WTC11 (cell line): Measurements from ENCODE around the gene ALG8. TPM values are rescaled to one million over a fixed set of nuclear protein-coding genes. Genes with fewer than 3 reads are reported as not detected.

Source experiments
- ATAC-seq: fragments of 200-7000 bp; cut with Tn5 transposase; 2 replicates; pipeline ENCODE4 v1.10.0; 2021; ENCODE audit warnings: mild to moderate bottlenecking, moderate library complexity
- CTCF ChIA-PET: fragments of 300-600 bp; sonication (Branson Sonifier 250); formaldehyde crosslinking; loops from one replicate; lab custom pipeline; 2021; ENCODE audit warnings: antibody characterized with exemption; lab: Charles Lee
- POLR2A ChIA-PET: fragments of 350-600 bp; sonication (Branson Sonifier 250); formaldehyde crosslinking; loops from one replicate; lab custom pipeline; 2021; ENCODE audit warnings: antibody characterized with exemption; lab: Charles Lee
- DNase-seq: peaks from one replicate; pipeline ENCODE4 v3.0.0; 2021; ENCODE audit warnings: low spot score
- H3K27ac Mint-ChIP-seq: 2 replicates; pipeline ENCODE4 v1.8.0; 2021; ENCODE audit warnings: mixed read lengths
- H3K27me3 Mint-ChIP-seq: 2 replicates; pipeline ENCODE4 v1.8.0; 2021; ENCODE audit warnings: low read depth, mild to moderate bottlenecking, moderate library complexity, mixed read lengths
- H3K36me3 Mint-ChIP-seq: 2 replicates; pipeline ENCODE4 v1.8.0; 2021; ENCODE audit warnings: mixed read lengths
- H3K4me1 Mint-ChIP-seq: 2 replicates; pipeline ENCODE4 v1.8.0; 2022; ENCODE audit warnings: mixed read lengths
- H3K4me3 Mint-ChIP-seq: 2 replicates; pipeline ENCODE4 v1.8.0; 2021; ENCODE audit warnings: mild to moderate bottlenecking, moderate library complexity, mixed read lengths
- H3K9me3 Mint-ChIP-seq: 2 replicates; pipeline ENCODE4 v1.8.0; 2021; ENCODE audit warnings: mixed read lengths
- ATF2 ChIP-seq: sonication (generic); formaldehyde crosslinking; IDR thresholded peaks from 2 replicates; pipeline ENCODE4 v1.8.1; 2022; ENCODE audit warnings: low read depth, missing genetic modification reagents, borderline replicate concordance
- CREB1 ChIP-seq: sonication (generic); formaldehyde crosslinking; IDR thresholded peaks from 2 replicates; pipeline ENCODE4 v1.8.0; 2023; ENCODE audit warnings: mild to moderate bottlenecking, missing genetic modification reagents
- ELF4 ChIP-seq: sonication (generic); formaldehyde crosslinking; IDR thresholded peaks from 2 replicates; pipeline ENCODE4 v1.8.1; 2022; ENCODE audit warnings: low read depth, mild to moderate bottlenecking, moderate library complexity, missing genetic modification reagents
- PRRX2 ChIP-seq: fragments of 250-450 bp; sonication (Bioruptor Pico); IDR thresholded peaks from 2 replicates; pipeline ENCODE4 v1.8.0; 2021; ENCODE audit warnings: mild to moderate bottlenecking
- RELA ChIP-seq: sonication (generic); formaldehyde crosslinking; IDR thresholded peaks from 2 replicates; pipeline ENCODE4 v1.8.1; 2022; ENCODE audit warnings: missing genetic modification reagents, mild to moderate bottlenecking, borderline replicate concordance
- SMAD3 ChIP-seq: sonication (generic); formaldehyde crosslinking; IDR thresholded peaks from 2 replicates; pipeline ENCODE4 v1.8.0; 2022; ENCODE audit warnings: missing genetic modification reagents, mild to moderate bottlenecking, borderline replicate concordance
- ZNF121 ChIP-seq: sonication (generic); formaldehyde crosslinking; IDR thresholded peaks from 2 replicates; pipeline ENCODE4 v1.8.0; 2023; ENCODE audit warnings: missing genetic modification reagents
- total RNA-seq: library from RNA; stranded (reverse); gene quantifications from 3 replicates; pipeline ENCODE4 v1.2.3, GENCODE V29; 2021
- TF ChIP-seq, protein P1 (sequence below): sonication (generic); formaldehyde crosslinking; IDR thresholded peaks from 2 replicates; pipeline ENCODE4 v1.8.0; 2022; ENCODE audit warnings: missing genetic modification reagents
- TF ChIP-seq, protein P2 (sequence below): sonication (generic); formaldehyde crosslinking; conservative IDR thresholded peaks from 2 replicates; pipeline ENCODE4 v1.8.1; 2023; ENCODE audit warnings: mild to moderate bottlenecking, low read depth, missing genetic modification reagents, moderate library complexity
- TF ChIP-seq, protein P3 (sequence below): sonication (generic); formaldehyde crosslinking; IDR thresholded peaks from 2 replicates; pipeline ENCODE4 v1.8.0; 2022; ENCODE audit warnings: mild to moderate bottlenecking, missing genetic modification reagents
- TF ChIP-seq, protein P4 (sequence below): fragments of 250-450 bp; sonication (Bioruptor Pico); IDR thresholded peaks from 2 replicates; pipeline ENCODE4 v1.8.0; 2021; ENCODE audit warnings: mild to moderate bottlenecking
- TF ChIP-seq, protein P5 (sequence below): sonication (generic); formaldehyde crosslinking; IDR thresholded peaks from 2 replicates; pipeline ENCODE4 v1.8.0; 2023; ENCODE audit warnings: mild to moderate bottlenecking, missing genetic modification reagents

The ALG8 gene
- total RNA-seq, 1 experiment from 2014 or later, result 63.8 TPM

DNA sequence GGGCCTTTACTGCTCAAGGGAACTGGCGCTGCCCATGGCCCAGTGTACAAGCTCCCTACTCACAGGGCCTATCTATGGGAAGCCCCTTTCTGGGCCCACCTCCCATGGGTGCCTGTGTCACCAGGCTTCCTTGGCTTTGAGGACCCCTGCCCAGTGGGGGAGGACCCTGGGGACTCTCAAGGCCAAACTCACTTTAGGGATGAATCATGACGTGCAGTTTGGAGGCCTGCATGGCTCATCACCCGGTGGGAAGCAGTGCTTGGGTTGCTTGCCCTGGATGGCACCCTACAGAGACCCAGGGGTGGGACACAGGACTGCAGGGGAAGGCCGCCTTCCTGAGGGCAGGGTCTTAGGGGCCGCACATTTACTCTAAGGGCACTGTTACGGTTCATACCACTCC lies 32.5 kb upstream of the ALG8 start (continued):
- TF ChIP-seq, protein P1, sequence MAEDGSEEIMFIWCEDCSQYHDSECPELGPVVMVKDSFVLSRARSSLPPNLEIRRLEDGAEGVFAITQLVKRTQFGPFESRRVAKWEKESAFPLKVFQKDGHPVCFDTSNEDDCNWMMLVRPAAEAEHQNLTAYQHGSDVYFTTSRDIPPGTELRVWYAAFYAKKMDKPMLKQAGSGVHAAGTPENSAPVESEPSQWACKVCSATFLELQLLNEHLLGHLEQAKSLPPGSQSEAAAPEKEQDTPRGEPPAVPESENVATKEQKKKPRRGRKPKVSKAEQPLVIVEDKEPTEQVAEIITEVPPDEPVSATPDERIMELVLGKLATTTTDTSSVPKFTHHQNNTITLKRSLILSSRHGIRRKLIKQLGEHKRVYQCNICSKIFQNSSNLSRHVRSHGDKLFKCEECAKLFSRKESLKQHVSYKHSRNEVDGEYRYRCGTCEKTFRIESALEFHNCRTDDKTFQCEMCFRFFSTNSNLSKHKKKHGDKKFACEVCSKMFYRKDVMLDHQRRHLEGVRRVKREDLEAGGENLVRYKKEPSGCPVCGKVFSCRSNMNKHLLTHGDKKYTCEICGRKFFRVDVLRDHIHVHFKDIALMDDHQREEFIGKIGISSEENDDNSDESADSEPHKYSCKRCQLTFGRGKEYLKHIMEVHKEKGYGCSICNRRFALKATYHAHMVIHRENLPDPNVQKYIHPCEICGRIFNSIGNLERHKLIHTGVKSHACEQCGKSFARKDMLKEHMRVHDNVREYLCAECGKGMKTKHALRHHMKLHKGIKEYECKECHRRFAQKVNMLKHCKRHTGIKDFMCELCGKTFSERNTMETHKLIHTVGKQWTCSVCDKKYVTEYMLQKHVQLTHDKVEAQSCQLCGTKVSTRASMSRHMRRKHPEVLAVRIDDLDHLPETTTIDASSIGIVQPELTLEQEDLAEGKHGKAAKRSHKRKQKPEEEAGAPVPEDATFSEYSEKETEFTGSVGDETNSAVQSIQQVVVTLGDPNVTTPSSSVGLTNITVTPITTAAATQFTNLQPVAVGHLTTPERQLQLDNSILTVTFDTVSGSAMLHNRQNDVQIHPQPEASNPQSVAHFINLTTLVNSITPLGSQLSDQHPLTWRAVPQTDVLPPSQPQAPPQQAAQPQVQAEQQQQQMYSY, result no peak
- TF ChIP-seq, protein P2, sequence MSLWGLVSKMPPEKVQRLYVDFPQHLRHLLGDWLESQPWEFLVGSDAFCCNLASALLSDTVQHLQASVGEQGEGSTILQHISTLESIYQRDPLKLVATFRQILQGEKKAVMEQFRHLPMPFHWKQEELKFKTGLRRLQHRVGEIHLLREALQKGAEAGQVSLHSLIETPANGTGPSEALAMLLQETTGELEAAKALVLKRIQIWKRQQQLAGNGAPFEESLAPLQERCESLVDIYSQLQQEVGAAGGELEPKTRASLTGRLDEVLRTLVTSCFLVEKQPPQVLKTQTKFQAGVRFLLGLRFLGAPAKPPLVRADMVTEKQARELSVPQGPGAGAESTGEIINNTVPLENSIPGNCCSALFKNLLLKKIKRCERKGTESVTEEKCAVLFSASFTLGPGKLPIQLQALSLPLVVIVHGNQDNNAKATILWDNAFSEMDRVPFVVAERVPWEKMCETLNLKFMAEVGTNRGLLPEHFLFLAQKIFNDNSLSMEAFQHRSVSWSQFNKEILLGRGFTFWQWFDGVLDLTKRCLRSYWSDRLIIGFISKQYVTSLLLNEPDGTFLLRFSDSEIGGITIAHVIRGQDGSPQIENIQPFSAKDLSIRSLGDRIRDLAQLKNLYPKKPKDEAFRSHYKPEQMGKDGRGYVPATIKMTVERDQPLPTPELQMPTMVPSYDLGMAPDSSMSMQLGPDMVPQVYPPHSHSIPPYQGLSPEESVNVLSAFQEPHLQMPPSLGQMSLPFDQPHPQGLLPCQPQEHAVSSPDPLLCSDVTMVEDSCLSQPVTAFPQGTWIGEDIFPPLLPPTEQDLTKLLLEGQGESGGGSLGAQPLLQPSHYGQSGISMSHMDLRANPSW (CRISPR knock-in tag), result no peak
- TF ChIP-seq ELF4 (CRISPR knock-in tag) (no peak), PRRX2 (CRISPR knock-in tag) (no peak)

DNA sequence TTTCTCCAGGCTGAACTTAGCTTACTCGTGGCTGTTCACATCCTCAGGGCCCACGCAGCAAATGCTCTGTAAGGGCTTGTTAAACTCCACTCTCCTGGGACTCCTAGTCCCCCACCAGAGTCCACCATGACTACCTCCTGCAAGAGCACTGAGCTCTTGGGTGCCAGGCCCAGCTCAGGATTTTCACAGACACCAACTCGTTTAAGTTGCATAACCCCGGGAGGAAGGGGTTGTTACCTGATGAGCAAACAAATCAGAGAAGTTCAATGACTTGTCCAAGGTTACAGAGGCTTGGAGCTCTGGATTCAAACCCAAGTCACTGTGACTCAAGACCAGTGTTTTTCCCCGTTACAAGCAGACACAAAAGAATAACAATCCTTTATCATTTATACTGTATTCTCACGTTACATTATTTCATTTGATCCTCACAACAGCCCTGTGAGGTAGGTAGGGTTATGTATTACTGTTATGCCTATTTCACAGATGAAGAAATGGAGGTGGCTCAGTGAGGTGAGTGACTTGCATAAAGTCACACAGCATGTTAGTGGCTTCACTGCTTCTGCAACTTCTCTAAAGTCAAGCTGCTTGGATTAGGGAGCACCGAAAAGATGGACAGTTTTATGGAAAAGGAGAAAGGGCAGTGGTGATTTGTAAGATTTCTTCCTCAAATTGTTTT lies 31.6 kb upstream of the ALG8 start:
- no peak for DNase-seq
- Mint-ChIP-seq H3K36me3 (peaks cover 4% of the 10 kb centered on the region; the same call in 1 of the 2 replicates), H3K4me3 (no peak overlapping the region), H3K4me1 (peaks cover 6% of the 10 kb centered on the region; the same call in 1 of the 2 replicates), H3K27me3 (no peaks in the 10 kb centered on the region), H3K27ac (no peak overlapping the region; the same call in 1 of the 2 replicates), H3K9me3 (peaks cover under 1% of the 10 kb centered on the region)
- POLR2A ChIA-PET, result interaction anchor here (0.9 kb wide), 1 partner anchor 32 kb away, joined by 3 read pairs; the partner anchor contains the start of gene ALG8
- CTCF ChIA-PET, result no interaction called here
- no peak for ATAC-seq
- no peak for TF ChIP-seq SMAD3 (CRISPR knock-in tag)
- no peak for TF ChIP-seq RELA (CRISPR knock-in tag)
- no peak for TF ChIP-seq CREB1 (CRISPR knock-in tag)
- no peak for TF ChIP-seq ZNF121 (CRISPR knock-in tag)
- TF ChIP-seq ATF2, result no peak
- TF ChIP-seq, protein P1, result no peak
- TF ChIP-seq, protein P3, sequence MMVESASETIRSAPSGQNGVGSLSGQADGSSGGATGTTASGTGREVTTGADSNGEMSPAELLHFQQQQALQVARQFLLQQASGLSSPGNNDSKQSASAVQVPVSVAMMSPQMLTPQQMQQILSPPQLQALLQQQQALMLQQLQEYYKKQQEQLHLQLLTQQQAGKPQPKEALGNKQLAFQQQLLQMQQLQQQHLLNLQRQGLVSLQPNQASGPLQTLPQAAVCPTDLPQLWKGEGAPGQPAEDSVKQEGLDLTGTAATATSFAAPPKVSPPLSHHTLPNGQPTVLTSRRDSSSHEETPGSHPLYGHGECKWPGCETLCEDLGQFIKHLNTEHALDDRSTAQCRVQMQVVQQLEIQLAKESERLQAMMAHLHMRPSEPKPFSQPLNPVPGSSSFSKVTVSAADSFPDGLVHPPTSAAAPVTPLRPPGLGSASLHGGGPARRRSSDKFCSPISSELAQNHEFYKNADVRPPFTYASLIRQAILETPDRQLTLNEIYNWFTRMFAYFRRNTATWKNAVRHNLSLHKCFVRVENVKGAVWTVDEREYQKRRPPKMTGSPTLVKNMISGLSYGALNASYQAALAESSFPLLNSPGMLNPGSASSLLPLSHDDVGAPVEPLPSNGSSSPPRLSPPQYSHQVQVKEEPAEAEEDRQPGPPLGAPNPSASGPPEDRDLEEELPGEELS (CRISPR knock-in tag), result no peak
- TF ChIP-seq, protein P4, sequence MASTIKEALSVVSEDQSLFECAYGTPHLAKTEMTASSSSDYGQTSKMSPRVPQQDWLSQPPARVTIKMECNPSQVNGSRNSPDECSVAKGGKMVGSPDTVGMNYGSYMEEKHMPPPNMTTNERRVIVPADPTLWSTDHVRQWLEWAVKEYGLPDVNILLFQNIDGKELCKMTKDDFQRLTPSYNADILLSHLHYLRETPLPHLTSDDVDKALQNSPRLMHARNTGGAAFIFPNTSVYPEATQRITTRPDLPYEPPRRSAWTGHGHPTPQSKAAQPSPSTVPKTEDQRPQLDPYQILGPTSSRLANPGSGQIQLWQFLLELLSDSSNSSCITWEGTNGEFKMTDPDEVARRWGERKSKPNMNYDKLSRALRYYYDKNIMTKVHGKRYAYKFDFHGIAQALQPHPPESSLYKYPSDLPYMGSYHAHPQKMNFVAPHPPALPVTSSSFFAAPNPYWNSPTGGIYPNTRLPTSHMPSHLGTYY, result no peak
- TF ChIP-seq, protein P5, sequence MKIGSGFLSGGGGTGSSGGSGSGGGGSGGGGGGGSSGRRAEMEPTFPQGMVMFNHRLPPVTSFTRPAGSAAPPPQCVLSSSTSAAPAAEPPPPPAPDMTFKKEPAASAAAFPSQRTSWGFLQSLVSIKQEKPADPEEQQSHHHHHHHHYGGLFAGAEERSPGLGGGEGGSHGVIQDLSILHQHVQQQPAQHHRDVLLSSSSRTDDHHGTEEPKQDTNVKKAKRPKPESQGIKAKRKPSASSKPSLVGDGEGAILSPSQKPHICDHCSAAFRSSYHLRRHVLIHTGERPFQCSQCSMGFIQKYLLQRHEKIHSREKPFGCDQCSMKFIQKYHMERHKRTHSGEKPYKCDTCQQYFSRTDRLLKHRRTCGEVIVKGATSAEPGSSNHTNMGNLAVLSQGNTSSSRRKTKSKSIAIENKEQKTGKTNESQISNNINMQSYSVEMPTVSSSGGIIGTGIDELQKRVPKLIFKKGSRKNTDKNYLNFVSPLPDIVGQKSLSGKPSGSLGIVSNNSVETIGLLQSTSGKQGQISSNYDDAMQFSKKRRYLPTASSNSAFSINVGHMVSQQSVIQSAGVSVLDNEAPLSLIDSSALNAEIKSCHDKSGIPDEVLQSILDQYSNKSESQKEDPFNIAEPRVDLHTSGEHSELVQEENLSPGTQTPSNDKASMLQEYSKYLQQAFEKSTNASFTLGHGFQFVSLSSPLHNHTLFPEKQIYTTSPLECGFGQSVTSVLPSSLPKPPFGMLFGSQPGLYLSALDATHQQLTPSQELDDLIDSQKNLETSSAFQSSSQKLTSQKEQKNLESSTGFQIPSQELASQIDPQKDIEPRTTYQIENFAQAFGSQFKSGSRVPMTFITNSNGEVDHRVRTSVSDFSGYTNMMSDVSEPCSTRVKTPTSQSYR (CRISPR knock-in tag), result no peak
